Inferior parietal cortex (tissue), 1 donor: ENCODE results near the gene IL17F.

ENCODE experiments used
- DNase-seq: peaks from one replicate; pipeline ENCODE4 v3.0.0-alpha.2; 2016; ENCODE audit errors: extremely low spot score

IL17F gene

GRCh38 chr6:52190409-52190808 lies 53.9 kb downstream of the IL17F start:
- DNase-seq, result no peak

GRCh38 chr6:52189974-52190373 lies 54.3 kb downstream of the IL17F start:
- no peak for DNase-seq

- no peak for DNase-seq
Measured at GRCh38 chr6:52187098-52187497, 57.2 kb downstream of the IL17F start.
